Lung microvascular endothelial cell (primary cell): ENCODE data around the gene GCN1. TPM values are rescaled to one million over a fixed set of nuclear protein-coding genes. Genes with fewer than 3 reads are reported as not detected.

Experiments
- DNase-seq, 2 donors: peaks; one replicate each; pipeline versions ENCODE4 v3.0.0 to v3.0.0-alpha.2; 2010; ENCODE audit warnings: low read depth in 2 of 2
- total RNA-seq: library from RNA; depleted of rRNA; stranded (reverse); fragments of >200 nt; gene quantifications from 2 replicates; pipeline ENCODE4 v1.2.1, GENCODE V29; 2014

The GCN1 gene
- total RNA-seq, 1 donor from 2014 or later = 68.5 TPM

DNA sequence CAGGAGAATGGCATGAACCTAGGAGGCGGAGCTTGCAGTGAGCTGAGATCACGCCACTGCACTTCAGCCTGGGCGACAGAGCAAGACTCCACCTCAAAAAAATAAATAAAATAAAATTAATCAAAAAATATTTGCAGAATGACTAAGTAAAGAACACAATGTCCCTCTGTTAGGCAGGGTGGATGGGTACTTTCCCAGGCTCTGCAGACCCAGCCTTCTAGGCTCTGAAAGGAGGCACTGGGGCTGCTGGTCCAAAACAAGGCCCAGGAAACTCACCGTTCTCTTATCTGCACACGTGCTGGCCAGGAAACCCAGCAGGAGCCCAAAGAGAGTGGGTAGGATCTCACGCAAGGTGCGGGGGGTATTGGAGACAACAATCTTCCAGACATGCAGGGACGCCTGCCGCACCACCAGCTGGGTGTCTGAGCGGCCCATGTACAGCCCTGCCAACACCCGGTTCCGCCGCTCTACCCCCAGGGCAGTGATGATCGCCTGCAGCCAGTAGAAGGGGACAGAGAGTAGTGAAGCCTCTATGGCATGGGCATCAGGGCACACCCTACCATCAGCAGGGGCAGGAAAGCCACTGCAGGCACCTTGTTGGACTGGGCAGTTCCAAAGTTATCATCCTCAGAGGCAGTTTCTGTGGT, 52.2 kb downstream of the GCN1 start:
- DNase-seq = no peak

DNA sequence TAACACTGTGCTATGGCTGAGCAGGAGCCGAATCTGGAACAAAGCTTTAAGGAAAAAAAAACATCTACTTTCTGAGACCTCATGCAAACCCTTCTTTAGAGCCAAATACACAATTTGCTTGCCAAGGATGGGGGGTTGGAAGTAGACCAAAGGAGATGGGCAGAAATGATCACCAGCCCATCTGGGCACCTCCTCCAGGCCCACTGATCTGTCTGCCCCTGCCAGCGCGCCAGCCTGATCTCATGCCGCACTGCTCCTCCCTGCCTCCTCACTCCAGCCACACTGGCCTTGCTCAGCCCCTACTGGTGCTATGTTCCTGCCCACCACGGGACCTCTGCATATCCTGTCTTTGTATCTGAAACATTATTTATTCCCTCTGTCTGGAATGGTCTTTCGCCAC, 53.2 kb downstream of the GCN1 start:
- DNase-seq = no peak

DNA sequence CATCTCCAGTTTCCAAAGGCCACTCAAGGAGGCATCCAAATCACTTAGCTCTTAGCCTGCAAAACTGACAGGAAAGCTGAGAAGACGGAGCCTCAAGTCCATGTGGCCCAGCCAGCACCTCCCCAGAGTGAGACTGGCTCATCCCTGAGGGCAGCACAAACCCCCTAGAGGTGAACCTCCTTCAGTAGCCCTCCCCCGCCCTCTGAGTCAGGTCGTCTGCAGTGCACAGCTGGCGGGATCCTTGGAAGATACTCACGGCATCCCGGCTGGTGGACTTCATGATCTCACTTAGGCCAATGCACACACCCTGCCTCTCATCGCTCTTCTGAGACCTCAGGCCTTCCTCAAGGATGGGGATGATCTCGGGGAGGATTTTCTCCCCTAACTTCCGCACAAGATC, 53.9 kb downstream of the GCN1 start:
- no peak for DNase-seq

DNA sequence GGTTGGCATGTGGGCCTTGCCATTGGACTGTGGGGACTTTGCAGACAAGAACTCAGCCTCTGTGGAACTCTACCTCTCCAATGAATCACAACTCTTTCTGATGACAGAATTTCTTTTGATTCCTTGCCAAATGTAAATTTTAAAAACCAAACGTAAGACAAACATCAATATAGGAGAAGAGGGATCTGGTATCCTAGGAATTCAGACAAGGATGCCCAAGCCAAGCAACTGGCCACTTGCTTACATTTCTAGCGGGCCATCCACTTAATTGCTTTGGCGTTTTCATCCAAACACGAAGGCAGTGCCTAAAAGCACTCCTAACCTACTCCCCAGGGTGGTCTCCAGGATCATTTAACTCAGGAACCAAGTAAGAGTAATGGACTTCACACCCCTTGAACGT, 54.6 kb downstream of the GCN1 start:
- DNase-seq = no peak

DNA sequence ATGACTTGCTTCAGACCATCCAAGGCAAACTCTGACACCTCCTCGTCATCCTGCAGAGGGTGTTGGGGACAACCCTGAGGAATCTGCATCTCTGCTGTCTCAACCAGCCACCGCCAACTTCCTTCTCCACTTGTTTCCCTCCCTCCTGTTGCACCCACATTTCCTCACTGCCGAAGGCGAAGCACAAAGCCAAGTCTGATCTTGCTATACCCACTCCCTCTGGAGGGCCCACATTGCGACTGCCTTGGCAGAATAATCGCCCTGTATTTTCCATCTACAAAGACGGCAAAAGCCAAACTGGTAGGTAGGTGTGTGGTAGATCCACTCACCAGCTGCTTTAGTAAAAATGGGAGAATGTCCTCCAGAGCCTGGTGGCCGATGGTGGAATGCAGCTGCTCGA, 56.1 kb downstream of the GCN1 start:
- no peak for DNase-seq

- no peak for DNase-seq
Observed at GRCh38 chr12:120137833-120138232, 56.7 kb downstream of the GCN1 start.

- DNase-seq = no peak
Observed at GRCh38 chr12:120136093-120136770, 58.3 kb downstream of the GCN1 start.

GRCh38 chr12:120134307-120134980, 60.1 kb downstream of the GCN1 start:
- DNase-seq = no peak

GRCh38 chr12:120132863-120133385, 61.6 kb downstream of the GCN1 start:
- DNase-seq = no peak

GRCh38 chr12:120132054-120132836, 62.3 kb downstream of the GCN1 start:
- DNase-seq = no peak

DNA sequence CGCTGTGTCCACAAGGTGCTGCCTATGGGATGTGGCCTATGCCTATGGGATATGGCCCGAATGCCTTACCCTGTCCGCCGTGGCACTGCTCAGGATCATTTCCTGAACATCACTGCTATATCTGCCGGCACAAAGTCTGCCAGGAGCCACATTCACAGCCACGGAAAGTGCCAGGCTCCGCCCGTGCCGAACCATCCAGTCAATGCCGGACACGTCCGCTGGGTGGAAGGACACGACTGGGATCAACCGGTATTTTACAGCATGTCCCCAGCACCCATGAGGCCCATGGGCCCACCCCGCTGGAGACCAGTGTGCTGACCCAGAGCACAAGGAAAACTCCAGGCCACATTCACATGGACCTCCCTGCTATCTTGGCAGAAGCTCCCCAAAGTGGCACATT, 63.4 kb downstream of the GCN1 start:
- no peak for DNase-seq

GRCh38 chr12:120130011-120130410, 64.5 kb downstream of the GCN1 start:
- DNase-seq = no peak

DNA sequence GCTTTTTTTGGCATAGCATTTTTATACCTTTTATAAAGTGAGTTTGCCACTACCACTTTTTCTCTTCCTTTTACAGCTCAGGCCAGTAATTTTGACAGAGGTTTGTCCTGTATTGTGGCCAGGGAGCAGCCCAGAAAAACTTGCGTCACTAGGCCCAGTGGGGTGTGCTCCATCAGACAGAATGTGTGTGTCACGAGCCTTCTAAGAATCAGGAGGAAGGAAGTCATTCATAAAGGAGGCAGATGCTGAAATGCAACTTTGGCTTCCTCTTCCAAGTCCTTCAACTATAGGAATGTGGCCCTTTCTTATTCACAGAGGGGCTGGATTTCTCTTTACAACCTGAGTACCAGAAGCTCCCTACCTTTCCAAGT, 67.9 kb downstream of the GCN1 start:
- peak in 1 of 2 donors; percentile 96 for DNase-seq

DNA sequence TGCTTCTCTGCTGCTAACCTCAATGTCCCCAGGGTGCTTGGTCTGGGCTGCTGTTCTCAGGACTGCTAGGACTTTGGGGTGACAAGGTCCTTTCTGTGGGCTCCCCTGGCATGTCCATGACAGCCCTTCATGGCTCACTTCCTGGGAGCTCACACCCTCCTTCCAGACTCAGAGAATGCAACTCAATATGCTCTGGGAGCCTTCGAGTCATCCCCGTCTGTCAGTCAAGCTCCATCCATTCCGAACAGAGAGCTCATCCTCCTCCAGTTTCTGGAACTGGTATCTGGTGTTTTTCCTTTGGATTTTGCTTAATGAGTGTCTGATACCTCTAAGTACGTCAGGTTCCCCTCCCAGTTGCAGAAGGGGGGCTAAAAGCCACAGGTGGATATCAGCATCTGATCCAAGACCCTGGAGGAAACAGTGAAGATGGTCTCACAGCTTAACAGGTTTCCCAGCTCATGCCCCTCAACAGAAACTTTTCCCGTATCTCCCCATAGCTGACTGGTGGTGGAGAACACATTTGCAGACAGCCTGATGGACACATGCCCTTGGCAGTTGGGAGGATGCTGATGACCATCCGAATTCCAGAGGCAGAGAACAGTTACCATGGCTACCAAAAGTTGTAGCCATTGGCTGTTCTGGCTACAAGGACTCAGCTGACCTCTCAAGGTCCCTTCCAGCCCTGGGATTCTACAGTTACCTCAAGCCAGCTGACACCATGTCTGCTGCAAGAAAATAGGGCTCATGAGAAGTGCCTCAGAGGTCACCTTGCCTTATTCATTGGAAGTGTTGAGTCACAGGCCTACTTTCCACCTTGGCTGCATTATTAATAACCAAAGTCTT, 68.5 kb downstream of the GCN1 start:
- DNase-seq = peak in 1 of 2 donors; percentile 80

- no peak for DNase-seq
Observed at GRCh38 chr12:120125029-120125428, 69.5 kb downstream of the GCN1 start.

DNA sequence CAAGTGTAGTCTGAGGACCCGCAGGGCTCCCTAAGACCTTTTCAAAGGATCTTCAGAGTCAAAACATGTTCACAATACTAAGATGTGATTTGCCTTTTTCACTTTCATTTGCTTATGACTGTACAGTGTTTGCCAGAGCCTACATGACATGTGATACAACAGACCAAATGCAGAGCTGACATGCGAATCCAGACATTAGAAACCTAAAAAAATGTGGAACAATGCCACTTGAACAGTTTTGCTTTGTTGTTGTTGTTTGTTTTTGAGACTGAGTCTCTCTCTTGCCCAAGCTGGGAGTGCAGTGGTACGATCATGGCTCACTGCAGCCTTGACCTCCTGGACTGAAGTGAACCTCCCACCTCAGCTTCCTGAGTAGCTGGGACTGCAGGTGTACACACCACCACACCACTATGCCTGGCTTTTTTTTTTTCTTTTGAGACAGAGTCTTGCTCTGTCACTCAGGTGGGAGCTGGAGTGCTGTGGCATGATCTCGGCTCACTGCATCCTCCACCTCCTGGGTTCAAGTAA, 72.7 kb downstream of the GCN1 start:
- no peak for DNase-seq

- DNase-seq = no peak
Observed at GRCh38 chr12:120121343-120121742, 73.2 kb downstream of the GCN1 start.

- DNase-seq = peak in 1 of 2 donors; percentile 31
Observed at GRCh38 chr12:120119271-120119973, 75.1 kb downstream of the GCN1 start.

GRCh38 chr12:120118321-120119061, 76.0 kb downstream of the GCN1 start:
- DNase-seq = peak; percentile 59 to 75
